ENCODE measurements around the gene TACSTD2.
"Not testable (repeated sequence)": the region's sequence is repeated elsewhere in the genome, so short reads cannot be mapped to it uniquely, and the experiment has no call there.

TACSTD2 gene

GRCh38 chr1:58619286-58620054 lies 42.4 kb upstream of the TACSTD2 start:
- H3K4me3 ChIP-seq (ENCODE audit: low read length), result no peak overlapping the region
- DNase-seq (ENCODE audit: low read depth), result no peak
- no peak for TF ChIP-seq CTCF (conservative IDR thresholded peaks at IDR 0.05; ENCODE audit: low read depth, low read length)

- no peak for TF ChIP-seq CTCF (conservative IDR thresholded peaks at IDR 0.05; ENCODE audit: low read depth, low read length)
- peak; percentile 91 for DNase-seq (ENCODE audit: low read depth)
- no peak overlapping the region for H3K4me3 ChIP-seq (ENCODE audit: low read length)
Observed at GRCh38 chr1:58618303-58618702, 41.3 kb upstream of the TACSTD2 start.

GRCh38 chr1:58611861-58612385 lies 34.9 kb upstream of the TACSTD2 start:
- TF ChIP-seq CTCF (conservative IDR thresholded peaks at IDR 0.05; ENCODE audit: low read depth, low read length), result no peak
- no peak overlapping the region for H3K4me3 ChIP-seq (ENCODE audit: low read length)
- DNase-seq (ENCODE audit: low read depth), result no peak

GRCh38 chr1:58608945-58609344 lies 31.9 kb upstream of the TACSTD2 start:
- DNase-seq (ENCODE audit: low read depth), result no peak
- no peak overlapping the region for H3K4me3 ChIP-seq (ENCODE audit: low read length)
- no peak for TF ChIP-seq CTCF (conservative IDR thresholded peaks at IDR 0.05; ENCODE audit: low read depth, low read length)

- no peak overlapping the region for H3K4me3 ChIP-seq (ENCODE audit: low read length)
- no peak for DNase-seq (ENCODE audit: low read depth)
- TF ChIP-seq CTCF (conservative IDR thresholded peaks at IDR 0.05; ENCODE audit: low read depth, low read length), result no peak
Observed at GRCh38 chr1:58608297-58608696, 31.2 kb upstream of the TACSTD2 start.

- no peak for TF ChIP-seq CTCF (conservative IDR thresholded peaks at IDR 0.05; ENCODE audit: low read depth, low read length)
- H3K4me3 ChIP-seq (ENCODE audit: low read length), result no peak overlapping the region
- no peak for DNase-seq (ENCODE audit: low read depth)
Observed at GRCh38 chr1:58607391-58607790, 30.3 kb upstream of the TACSTD2 start.

GRCh38 chr1:58601921-58602320 lies 24.9 kb upstream of the TACSTD2 start:
- DNase-seq (ENCODE audit: low read depth); H3K4me3 ChIP-seq (ENCODE audit: low read length): not testable (repeated sequence)

All from retinal pigment epithelial cell (primary cell).